Left lung (tissue), 10 donors: ENCODE results near the gene SQOR. TPM values are rescaled to one million over a fixed set of nuclear protein-coding genes. Genes with fewer than 3 reads are reported as not detected.
A peak's percentile ranks its signal among the peaks of the same experiment; 100 is the strongest.

Experiments used
- ATAC-seq: fragments of 200-7000 bp; cut with Tn5 transposase; one replicate; pipeline ENCODE4 v1.9.1; 2020; ENCODE audit warnings: moderate library complexity
- DNase-seq, 4 donors: peaks; one replicate each; pipeline ENCODE4 v3.0.0-alpha.2; 2013 to 2020
- H3K27ac ChIP-seq, 2 donors: fragments of 200-600 bp; sonication (generic) in 1 of 2; one replicate each; pipeline versions ENCODE4 v1.5.0 to v1.8.0; 2020 to 2021
- H3K27me3 ChIP-seq, 2 donors: fragments of 200-600 bp; sonication (generic) in 1 of 2; one replicate each; pipeline versions ENCODE4 v1.5.0 to v1.8.0; 2020 to 2021
- H3K36me3 ChIP-seq, 2 donors: fragments of 200-600 bp; sonication (generic) in 1 of 2; one replicate each; pipeline versions ENCODE4 v1.5.0 to v1.8.0; 2020 to 2021
- H3K4me1 ChIP-seq, 2 donors: fragments of 200-600 bp; one replicate each; pipeline ENCODE4 v1.8.0; 2021
- H3K4me3 ChIP-seq, 2 donors: fragments of 200-600 bp; sonication (generic) in 1 of 2; one replicate each; pipeline versions ENCODE4 v1.5.0 to v1.8.0; 2020 to 2021; ENCODE audit warnings: mild to moderate bottlenecking in 1 of 2
- H3K9me3 ChIP-seq, 2 donors: fragments of 200-600 bp; sonication (generic) in 1 of 2; one replicate each; pipeline versions ENCODE4 v1.5.0 to v1.8.0; 2020 to 2021
- intact Hi-C, 2 donors: fragments of 100-400 bp; cut with DNase I; formaldehyde crosslinking; loops; one replicate each; pipeline versions ENCODE4 v1.11.2 to v1.14.2; 2022
- polyA plus RNA-seq, 6 donors: library from polyadenylated mRNA; unstranded; fragments of 120-200 nt; gene quantifications; one replicate each; pipeline ENCODE4 v1.2.1, GENCODE V29; 2013; ENCODE audit not compliant: insufficient read length in 6 of 6
- total RNA-seq, 2 donors: library from RNA; stranded (reverse); fragmentation: NEBNext Ultra II Directional; extraction: Animal tissue kit (Norgen Biotek cat#: 25700); gene quantifications; one replicate each; pipeline ENCODE4 v1.2.1, GENCODE V29; 2021
- TF ChIP-seq, protein P1 (sequence below), 2 donors: fragments of 200-600 bp; sonication (generic) in 1 of 2; IDR thresholded peaks; one replicate each; pipeline versions ENCODE4 v1.5.0 to v1.8.0; 2021; ENCODE audit warnings: antibody characterized with exemption in 2 of 2
- donor health status: DM: no; HTN: yes; CAD: no.
- donor health status: DM: no; HTN: no; CAD: no.

Gene SQOR
- total and polyA plus RNA-seq, 8 donors: 9.3 to 116 (median 12.0) TPM

DNA sequence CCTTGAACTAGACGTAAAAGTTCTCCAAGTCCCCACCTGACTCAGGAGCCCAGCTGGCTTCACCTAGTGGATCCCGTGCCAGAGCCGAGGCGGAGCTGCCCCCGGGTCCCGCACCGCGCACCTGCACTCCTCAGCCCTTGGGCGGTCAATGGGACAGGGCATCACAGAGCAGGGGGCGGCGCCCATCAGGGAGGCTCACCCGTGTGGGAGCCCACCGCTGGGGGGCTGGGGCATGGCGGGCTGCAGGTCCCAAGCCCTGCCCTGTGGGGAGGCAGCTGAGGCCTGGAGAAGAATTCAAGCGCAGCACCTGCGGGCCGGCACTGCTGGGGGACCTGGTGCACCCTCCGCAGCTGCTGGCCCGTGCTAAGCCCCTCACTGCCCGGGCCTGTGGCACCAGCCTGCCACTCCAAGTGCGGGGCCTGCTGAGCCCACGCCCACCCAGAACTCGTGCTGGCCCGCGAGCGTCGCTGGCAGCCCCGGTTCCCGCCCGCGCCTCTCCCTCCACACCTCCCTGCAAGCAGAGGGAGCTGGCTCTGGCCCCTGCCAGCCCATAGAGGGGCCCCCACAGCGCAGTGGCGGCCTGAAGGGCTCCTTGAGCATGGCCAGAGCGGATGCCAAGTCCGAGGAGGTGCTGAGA is 16.2 kb downstream of the SQOR start:
- Histone ChIP-seq H3K27ac (peak overlapping the region in 1 of 2 donors; percentile 72), H3K9me3 (no peaks in the 10 kb centered on the region), H3K27me3 (no peaks in the 10 kb centered on the region), H3K4me3 (no peak overlapping the region), H3K4me1 (peaks cover 17 to 93% of the 10 kb centered on the region in 2 donors), H3K36me3 (peaks cover 0 to 9% of the 10 kb centered on the region in 2 donors)
- no peak for ATAC-seq
- intact Hi-C loops: no loop called here
- DNase-seq: peak in 1 of 4 donors; percentile 78
- TF ChIP-seq, protein P1, sequence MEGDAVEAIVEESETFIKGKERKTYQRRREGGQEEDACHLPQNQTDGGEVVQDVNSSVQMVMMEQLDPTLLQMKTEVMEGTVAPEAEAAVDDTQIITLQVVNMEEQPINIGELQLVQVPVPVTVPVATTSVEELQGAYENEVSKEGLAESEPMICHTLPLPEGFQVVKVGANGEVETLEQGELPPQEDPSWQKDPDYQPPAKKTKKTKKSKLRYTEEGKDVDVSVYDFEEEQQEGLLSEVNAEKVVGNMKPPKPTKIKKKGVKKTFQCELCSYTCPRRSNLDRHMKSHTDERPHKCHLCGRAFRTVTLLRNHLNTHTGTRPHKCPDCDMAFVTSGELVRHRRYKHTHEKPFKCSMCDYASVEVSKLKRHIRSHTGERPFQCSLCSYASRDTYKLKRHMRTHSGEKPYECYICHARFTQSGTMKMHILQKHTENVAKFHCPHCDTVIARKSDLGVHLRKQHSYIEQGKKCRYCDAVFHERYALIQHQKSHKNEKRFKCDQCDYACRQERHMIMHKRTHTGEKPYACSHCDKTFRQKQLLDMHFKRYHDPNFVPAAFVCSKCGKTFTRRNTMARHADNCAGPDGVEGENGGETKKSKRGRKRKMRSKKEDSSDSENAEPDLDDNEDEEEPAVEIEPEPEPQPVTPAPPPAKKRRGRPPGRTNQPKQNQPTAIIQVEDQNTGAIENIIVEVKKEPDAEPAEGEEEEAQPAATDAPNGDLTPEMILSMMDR (IDR thresholded peaks at IDR 0.05): no peak

DNA sequence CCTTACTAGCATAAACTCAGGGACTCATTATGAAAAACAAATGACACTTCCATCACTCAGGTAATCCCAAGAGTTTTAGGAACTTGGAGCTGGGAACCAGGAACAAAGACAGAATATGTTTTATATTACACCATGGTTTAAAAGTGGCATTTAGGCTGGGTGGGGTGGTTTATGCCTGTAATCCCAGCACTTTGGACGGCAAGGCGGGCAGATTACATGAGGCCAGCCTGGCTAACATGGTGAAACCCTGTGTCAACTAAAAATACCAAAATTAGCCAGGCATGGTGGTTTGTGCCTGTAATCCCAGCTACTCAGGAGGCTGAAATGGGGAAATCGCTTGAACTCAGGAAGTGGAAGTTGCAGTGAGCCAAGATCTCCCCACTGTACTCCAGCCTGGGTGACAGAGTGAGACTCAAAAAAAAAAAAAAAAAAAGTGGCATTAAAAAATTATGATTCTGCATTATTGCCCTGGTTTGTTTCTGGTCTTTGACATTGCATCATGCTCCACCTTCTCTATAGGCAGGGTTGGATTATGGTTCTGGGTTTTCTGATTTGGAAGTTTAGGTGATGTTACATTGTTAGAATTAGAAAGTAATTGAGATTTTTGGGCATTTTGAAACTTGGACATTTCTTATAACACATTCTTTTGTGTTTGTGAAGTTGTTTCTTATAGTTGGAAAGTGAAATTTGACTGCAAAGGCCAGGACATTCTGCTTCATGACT is 19.0 kb downstream of the SQOR start:
- ATAC-seq (peak; percentile 46), DNase-seq (no peak)
- Histone ChIP-seq H3K4me3 (no peak overlapping the region), H3K27ac (peak overlapping the region in 1 of 2 donors; percentile 83), H3K36me3 (peaks cover 0 to 9% of the 10 kb centered on the region in 2 donors), H3K9me3 (no peaks in the 10 kb centered on the region), H3K4me1 (peaks cover 8 to 85% of the 10 kb centered on the region in 2 donors), H3K27me3 (no peaks in the 10 kb centered on the region)
- intact Hi-C loops: no loop called here
- TF ChIP-seq, protein P1 (IDR thresholded peaks at IDR 0.05): no peak

DNA sequence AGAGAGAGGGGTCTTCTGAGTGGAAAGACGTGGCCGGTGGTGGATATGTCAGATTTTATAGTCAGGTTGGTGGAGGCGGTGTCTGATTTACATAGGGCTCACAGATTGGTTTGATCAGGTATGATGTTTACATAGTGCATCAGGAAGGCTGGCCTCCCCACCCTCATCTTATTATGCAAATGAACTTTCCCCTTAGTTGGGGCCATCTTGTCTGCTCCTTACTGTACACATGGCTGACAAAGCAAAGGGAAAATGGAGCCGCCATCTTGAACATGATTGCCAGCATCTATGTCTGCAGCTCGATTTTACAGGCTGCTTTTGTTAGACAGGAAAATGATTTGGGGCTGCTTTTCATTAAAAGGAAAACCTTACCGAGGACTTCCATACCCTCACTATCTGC is 19.9 kb downstream of the SQOR start:
- intact Hi-C loops: no loop called here
- no peaks in the 10 kb centered on the region for H3K27me3 ChIP-seq
- peaks cover 0 to 78% of the 10 kb centered on the region in 2 donors for H3K4me1 ChIP-seq
- ATAC-seq (no peak), DNase-seq (no peak)
- TF ChIP-seq, protein P1 (IDR thresholded peaks at IDR 0.05): no peak
- peaks cover 0 to 16% of the 10 kb centered on the region in 2 donors for H3K36me3 ChIP-seq
- H3K27ac ChIP-seq: peak overlapping the region in 1 of 2 donors; percentile 83
- H3K9me3 ChIP-seq: no peaks in the 10 kb centered on the region
- no peak overlapping the region for H3K4me3 ChIP-seq

DNA sequence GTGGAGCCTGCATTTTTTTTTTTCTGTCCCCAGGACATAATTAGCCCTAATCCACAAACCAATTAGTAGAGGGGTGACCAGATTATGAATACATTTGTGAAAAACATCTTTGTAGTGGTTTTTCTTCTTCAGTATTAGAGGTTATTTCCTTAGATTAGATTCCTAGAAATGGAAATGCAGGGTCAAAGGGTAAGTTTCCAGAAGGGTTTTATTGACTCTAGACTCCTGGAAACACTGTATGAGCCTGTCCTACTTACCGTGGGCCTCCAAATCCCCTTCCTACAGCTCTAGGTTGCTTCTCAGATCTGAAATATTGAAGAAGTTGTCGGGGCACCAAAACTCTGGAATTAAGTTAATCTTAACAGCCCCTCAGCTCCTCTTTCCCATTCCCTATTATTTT is 22.4 kb downstream of the SQOR start:
- ATAC-seq (no peak), DNase-seq (no peak)
- TF ChIP-seq, protein P1 (IDR thresholded peaks at IDR 0.05): no peak
- peaks cover 0 to 29% of the 10 kb centered on the region in 2 donors for H3K36me3 ChIP-seq
- H3K4me3 ChIP-seq: no peak overlapping the region
- H3K4me1 ChIP-seq: peaks cover 5 to 74% of the 10 kb centered on the region in 2 donors
- intact Hi-C loops: no loop called here
- H3K9me3 ChIP-seq: no peaks in the 10 kb centered on the region
- H3K27ac ChIP-seq: no peak overlapping the region
- H3K27me3 ChIP-seq: no peaks in the 10 kb centered on the region

DNA sequence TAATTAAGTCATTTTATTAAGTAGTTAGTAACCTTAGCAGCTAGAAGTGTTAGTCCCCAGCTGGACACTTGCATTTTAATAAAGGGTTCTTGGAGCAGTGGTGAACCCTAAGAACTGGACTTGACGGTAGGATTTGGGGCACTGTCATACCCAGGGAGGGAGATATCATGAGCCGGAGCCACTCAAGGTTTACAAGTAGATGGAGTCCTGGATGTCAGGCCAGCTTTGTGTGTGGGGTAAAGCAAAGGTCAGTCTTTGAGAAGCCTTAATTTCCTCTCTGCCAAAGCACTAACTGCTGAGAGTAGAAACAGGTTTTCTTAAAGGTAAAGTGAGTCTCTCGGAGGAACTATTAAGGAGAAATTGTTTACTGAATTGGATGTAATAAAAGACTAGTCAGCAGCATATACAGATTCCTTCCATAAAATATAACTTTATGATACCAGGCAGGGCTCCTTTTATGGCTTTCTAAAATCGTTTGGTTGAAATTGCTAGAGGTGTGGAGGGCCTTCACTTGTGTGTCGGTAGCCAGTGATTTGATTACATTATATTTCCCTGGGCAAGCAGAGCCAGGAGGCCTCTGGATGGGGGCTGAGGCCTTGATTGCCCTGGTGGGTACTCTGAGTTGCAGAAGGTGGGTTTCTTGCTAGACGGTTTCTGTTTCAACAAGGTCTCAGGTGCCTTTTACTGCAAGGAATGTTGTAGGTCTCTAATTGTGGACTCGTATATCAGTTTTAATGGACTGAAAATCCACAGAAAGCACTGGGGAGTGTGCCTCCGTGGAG is 23.1 kb downstream of the SQOR start:
- DNase-seq: no peak
- H3K4me1 ChIP-seq: peaks cover 5 to 67% of the 10 kb centered on the region in 2 donors

More for the DNA sequence above, 23.1 kb downstream of the SQOR start:
- no peak overlapping the region for H3K4me3 ChIP-seq
- intact Hi-C loops: no loop called here
- ATAC-seq: peak; percentile 61
- TF ChIP-seq, protein P1 (IDR thresholded peaks at IDR 0.05): no peak
- H3K27ac ChIP-seq: no peak overlapping the region
- peaks cover 0 to 36% of the 10 kb centered on the region in 2 donors for H3K36me3 ChIP-seq
- no peaks in the 10 kb centered on the region for H3K27me3 ChIP-seq
- H3K9me3 ChIP-seq: no peaks in the 10 kb centered on the region
